Islet precursor cell (in vitro differentiated cells): ENCODE data around the gene LMAN2L.

ENCODE experiments used
- DNase-seq: peaks from one replicate; pipeline ENCODE4 v3.0.0-alpha.2; 2018

The LMAN2L gene

DNA sequence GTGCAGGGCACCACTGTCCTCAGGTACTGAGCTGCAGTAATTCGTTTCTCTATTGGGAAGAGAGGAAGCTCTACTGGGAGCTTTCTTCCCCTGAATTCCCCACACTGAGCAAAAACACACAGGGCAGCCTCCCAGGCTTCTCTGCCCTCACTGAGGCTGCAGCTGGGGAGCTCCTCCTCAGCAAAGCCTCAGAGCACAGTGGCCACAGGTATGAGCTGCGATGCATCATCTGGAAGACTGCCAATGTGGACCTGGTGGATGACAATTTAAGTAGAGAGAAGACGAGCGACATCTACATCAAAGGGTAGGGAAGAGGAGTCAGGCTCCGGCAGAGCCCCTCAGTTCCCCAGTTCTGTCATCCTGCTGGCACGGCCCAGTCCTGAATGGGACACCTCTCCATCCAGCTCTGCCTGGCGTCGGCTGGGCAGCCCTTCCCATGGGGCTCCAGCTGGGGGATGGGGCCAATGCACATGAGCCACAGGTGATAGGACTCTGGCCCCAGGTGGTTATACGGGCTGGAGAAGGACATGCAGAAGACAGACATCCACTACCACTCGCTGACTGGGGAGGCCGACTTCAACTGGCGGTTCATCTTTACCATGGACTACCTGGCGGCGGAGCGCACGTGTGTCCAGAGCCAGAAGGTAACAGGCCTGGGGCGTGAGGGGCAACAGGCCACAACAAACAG lies 37.6 kb downstream of the LMAN2L start:
- no peak for DNase-seq

DNA sequence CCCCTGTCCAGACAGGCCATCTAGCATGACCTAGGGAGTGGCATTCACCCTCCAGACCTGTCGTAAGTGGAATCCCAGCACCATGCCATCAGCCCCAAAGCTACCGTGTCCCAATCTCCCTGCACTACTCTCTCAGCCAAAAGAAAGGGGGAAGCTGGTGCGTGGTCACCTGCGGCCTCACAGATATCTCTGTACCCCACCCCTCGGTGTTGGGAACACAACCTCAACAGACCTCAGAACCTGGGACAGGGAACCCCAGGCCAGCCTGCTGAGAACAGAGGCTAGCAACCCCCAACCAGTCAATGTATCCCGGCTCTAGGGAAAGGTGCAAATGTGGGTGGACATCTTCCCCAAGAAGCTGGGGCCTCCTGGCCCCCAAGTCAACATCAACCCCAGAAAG lies 38.2 kb downstream of the LMAN2L start:
- no peak for DNase-seq

DNA sequence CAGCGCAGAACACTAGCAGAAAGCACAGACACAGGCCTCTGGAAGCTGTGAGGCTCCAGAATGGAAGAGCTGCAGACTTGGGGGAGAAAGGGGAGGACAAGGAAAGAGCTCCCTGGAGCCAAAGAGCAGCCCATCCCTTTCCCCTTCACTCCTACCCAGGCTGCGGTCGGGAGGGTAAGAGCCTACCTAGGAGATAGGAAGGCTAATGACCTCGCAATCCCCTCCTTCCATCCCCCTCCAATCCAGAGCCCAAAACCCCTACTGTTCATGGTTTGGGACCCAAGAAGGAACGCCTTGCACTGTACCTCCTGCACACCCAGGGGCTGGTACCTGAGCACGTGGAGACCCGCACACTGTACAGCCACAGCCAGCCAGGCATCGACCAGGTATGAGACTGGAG lies 39.8 kb downstream of the LMAN2L start:
- no peak for DNase-seq

DNA sequence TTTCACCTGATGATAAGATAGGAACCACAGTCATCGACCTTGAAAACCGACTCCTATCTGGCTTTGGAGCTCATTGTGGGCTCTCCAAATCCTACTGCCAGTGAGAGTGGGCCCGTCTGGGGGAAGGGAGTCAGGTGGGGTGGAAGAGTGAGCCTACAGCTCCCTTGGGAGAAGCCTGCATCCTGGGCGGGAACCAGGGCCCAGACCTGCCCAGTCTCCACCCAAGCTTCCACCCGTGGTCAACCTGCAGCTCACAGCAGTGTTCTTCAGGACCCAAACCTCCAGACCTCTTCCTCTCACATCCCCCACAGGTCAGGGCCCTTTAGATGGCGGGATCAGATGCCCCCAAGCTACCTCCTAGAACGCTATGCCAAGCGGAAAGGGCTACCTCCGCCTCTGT lies 40.2 kb downstream of the LMAN2L start:
- DNase-seq = no peak

DNA sequence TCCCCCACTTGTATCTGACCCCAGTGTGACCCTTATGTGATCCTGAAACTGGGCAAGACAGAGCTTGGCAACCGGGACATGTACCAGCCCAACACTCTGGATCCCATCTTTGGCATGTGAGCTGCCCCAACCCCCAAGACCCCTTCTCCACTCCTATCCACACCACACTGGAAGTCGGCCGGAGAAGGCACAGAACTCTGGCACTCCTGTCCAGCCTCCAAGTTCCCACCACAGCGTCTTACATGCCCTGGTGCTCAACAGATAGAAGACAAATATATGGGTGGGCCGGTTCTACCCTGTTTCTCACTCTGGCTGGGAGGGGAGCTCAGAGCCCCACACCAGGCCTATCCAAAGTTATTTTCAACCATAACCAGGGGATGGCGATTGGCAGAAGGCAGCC lies 40.8 kb downstream of the LMAN2L start:
- DNase-seq = no peak

DNA sequence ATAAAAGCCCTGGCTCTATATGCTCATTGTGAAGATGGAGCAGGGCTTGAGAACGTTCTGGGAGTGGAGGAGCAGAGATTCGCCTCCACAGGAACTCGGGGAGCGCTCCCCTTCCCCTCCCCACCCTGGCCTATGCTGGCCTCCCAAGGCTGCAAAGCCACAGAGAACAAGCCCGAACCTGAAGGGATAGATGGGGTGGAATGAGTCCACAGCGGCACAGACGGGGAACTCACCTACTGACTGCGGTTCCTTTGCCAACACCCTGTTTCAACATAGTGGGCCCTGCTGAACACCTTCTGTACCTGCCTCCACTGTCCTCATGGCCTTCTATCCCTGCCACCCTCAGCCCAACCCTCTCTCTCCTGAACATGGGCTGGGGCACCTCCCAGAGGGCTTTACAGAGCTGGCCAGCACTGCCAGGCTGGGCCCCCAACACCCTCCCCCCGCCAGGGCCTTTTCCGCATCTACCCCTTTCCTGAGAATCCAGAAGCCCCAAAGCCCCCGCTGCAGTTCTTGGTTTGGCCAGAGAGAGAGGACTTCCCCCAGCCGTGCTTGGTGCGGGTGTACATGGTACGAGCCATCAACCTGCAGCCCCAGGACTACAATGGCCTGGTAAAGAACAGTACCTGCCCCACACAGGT lies 41.5 kb downstream of the LMAN2L start:
- DNase-seq = no peak

DNA sequence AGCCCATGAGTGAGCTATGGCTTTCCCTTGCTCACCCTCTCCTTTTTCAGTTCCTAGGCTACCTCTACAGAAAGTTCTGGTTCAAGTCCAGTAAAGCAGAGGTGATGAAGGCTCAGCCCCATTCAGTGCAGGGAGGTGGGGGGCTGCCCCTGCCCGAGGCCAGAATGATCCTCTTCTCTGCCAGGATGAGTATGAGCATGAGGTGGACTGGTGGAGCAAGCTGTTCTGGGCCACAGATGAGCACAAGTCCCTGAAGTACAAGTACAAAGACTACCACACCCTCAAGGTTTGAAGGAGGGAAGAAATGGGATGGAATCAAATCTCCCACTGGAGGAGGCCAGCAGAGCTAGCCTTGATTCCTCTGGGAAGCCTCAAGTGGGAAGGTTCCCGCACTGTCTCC lies 42.4 kb downstream of the LMAN2L start:
- DNase-seq = no peak

DNA sequence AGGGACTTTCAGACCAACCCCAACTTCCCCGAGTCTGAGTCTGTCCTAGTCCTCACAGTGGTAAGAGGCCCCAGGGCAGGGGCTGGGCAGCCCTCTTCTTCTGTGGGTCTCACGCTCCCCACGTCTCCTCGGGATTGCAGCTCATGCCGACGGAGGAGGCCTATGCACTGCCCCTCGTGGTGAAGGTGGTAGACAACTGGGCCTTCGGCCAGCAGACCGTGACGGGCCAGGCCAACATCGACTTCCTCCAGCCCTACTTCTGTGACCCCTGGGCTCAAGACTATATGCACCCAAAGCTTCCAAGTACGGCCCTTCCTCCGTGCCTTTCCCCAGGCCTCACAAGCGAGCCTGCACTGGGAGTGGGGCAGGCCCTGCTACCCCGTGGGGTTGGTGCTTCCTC lies 44.3 kb downstream of the LMAN2L start:
- DNase-seq = peak; percentile 50

DNA sequence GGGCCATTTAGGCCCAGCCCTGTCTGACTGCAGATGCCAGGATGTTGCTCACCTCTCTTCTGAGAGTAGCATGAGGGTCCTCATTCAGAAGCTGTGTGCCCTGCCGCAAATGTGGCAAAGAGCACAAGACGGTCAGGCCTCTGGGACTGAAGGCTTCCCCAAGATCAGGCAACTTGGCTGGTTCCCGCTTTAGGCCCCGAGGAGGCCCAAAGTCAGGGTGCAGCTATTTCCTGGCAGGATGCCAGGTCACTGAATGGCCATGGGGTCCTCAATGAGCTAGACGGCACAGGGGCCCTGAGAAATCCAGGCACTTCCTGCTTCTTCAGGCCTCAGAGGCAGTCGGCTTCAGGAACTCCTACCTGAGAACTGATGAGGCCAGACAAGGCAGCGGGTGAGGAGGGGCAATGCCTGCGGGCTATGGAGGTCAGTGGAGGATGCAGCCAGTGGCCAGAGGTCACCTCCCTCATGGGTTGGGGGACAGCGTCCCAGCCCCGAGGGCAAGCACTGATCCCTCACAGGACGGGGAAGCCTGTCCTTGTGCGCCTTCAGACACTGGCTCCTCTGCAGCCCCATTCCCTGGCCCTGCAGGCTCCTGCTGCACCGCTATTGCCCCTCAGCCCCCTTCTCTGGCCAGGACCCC lies 44.9 kb downstream of the LMAN2L start:
- DNase-seq = peak; percentile 52

DNA sequence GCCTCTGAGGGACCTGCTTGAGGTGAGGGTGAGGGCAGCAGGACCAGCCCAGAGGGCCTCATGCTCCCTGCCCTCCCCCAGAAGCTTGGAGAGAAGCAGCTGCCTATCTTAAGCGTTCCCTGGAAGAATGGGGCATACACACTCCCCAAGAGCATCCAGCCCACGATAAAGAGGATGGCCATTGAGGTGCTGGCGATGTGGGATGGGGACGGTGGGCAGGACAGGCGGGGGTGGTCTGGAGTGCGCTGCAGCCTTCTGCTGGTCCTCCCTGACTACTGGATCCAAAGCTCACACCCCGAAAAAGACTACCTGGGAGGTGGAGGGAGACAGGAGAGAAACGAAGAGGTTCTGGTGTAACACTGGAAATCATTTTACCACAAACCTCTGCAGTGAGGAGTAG lies 45.6 kb downstream of the LMAN2L start:
- DNase-seq = no peak

DNA sequence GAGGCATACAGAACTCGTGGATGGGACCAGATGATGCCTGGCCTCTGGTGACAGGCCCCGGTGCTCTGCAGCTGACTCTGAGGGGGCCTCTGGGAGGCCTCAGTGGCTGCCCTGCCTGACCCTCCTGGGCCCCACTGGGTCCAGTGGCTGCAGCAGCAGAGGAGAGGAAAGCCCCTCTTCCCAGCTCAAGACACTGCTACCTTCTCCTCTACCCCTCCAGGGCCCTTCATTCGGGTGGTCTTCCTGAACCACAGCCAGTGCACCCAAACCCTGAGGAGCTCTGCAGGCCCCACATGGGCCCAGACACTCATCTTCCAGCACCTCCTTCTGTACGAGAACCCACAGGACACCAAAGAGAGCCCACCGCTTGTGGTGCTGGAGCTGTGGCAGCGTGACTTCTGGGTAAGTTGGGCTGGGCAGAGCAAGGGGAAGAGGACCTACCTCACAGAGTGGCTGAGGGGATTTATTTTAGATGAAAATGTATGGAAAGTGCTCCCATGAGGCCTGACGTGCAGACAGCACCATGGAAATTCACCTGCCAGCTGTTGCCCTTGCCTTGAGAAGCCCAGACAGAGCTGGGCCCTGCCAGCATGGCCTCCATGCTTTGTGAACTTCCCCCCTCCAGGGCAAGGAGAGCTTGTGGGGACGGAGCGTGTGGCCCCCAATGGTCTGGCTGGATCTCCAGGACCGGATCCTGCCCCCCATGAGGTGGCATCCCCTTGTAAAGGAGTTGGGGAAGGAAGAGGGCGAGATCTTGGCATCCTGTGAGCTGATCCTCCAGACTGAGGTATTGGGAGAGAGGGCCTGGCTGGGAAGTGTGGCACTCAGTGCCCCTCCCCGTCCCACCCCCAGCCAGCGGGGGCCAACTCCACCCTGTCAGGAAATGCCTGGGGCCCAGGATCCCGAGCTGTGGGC lies 46.3 kb downstream of the LMAN2L start:
- peak; percentile 48 for DNase-seq

DNA sequence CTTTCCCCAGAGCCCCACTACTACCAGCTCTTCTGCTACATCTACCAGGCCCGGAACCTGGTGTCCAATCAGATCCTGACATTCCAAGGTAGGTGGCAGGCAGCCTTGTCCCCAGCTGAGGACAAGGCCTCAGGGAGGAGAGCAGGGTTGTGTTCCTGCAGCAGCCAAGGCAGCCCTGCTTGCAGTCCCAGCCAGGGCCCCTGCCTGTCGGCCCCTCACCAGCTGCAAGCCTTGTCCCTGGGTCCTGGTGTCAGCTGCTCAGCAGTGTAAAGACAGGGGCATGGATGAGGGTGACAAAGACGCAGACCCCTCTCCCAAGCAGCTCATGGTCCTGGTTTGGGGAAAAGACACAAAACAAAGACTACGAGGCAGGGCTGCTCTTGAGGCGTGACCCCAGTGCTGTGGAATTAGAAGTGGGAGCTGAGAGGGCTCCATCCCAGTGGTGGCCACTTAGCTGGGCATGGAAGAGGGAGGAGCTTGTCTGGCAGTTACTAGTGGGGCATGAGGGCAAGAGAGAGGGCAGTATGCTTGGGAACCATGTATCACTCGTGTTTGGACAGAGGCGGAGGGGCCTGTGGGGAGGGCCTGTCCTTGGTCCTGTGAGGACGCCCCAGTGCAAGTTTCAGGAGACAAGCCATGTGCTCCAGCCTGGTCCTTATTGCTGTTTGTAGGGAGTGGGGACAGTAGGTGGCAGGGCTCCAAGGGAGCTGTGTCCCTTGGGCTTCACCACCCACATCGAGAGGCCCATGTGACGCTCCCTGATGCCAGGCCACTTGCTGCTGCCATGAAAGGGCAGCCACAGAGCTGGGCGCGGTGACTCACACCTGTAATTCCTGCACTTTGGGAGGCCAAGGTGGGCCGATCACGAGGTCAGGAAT lies 47.5 kb downstream of the LMAN2L start:
- DNase-seq = peak; percentile 50

DNA sequence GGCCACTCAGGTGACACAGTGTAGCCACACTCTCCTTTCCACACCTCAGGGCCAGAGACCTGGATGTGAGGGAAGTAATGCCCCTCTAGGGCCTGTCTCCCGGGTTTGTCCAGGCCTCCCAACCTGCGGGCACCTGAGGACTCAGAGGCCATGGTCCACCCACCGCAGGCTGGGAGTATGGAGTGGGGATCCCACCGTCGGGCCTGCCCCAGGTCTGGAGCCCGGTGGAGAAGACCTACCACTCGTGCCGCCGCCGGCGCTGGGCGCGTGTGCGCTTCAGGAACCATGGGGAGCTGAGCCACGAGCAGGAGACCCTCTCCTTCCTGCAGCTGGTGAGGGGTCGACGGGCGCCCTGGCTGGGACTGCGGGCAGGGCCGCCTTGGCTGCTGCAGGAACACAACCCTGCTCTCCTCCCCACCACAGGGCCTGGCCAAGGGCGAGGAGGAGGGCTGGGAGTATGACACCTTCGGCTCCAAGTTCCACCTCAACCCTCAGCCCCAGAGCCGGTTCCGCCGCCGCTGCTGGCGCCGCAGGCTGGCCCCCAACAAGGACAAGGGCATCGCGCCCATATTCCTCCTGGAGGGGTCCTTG lies 48.7 kb downstream of the LMAN2L start:
- DNase-seq = no peak

DNA sequence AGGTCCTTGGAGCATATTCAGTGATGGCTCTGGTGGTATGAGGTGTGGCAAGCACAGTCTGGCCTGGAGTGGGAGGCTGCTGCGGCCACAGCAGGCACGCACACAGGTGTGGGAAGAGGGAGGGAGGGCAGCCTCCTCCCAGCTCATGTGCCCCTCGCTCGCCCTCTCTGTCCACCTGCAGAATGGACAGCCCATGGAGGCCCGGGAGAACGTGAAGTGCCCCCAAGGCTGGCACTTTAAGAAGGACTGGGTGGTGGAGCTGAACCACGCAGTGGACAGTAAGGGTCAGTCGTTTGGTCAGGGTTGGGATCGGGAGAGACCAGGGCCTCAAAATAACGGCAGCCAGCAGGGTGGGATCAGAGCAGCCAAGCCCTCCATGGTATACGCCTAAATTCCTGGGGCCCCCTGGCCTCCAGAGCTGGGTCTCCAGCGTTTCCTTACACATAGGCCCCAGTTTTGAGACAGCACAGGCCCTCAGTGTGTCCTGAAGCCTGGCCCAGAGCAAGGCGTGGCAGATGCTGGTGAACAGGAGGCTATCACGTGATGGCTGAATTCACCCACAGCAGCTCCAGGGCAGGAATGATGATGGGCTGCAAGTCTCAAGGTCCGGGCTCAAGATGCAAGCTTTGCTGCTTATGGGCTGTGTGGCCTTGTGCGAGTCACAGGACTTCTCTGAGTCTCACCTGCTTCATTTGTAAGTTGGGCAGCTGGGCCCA lies 49.4 kb downstream of the LMAN2L start:
- peak; percentile 52 for DNase-seq

DNA sequence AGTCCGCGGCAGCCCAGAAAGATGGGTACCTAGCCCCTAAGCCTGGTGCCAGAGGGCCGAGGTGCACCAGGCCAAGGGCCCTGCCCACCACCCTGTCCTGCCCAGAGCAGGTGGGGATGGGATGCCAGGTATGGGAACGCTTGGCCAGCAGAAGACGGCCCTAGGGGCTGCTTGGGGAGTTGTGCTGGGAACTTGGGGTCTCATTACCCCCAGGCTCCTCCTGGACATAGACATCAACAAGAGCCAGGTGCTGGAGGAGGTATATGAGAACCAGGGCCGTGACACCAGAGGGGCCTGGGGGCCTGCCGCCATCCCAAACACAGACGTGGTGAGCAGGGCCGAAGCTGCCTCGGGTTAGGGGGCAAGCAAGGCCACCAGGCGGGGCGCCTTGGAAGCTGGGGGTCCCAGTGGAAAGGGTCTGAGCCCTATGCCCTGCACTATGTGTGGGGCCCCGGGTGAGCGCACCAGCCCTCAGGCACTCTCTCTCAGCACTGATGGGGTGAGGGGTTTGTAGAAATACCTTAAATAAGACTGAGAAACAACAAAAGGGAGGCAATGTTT lies 50.4 kb downstream of the LMAN2L start:
- DNase-seq = no peak

DNA sequence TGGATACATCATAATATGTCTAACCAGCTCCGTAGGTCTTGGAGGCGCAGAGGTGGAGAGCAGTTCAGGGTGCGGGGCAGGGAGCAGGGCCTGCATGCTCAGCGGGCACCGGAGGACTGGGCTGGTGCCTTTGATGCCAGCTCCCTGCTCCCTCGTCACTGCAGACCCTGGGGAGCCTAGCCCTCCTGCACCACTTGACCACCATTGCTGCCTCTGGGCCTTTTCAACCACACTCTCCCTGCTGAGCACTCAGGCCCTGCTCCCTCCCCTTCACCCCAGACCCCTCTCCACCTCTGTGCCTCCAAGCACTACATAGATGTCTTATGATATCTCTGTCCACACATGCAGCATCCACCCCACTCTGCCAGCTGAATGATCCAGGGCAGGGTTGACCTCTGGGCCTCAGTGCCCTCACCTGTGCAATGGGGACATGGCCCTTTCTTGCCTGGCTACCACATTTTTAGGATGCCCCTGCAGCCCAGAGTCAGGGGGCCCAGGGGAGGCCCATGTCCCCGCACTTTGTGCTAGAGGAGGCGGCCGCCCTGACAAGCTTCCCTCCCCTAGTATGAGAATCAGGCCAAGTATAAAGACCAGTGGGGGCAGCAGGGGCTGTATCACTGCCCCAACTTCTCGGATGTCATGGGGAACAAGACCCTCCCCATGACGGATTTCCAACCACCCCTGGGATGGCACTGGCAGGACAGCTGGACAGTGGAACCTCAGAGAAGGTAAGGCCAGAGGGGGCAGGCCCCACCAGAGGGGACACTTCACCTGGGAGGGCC lies 51.0 kb downstream of the LMAN2L start:
- DNase-seq = no peak

DNA sequence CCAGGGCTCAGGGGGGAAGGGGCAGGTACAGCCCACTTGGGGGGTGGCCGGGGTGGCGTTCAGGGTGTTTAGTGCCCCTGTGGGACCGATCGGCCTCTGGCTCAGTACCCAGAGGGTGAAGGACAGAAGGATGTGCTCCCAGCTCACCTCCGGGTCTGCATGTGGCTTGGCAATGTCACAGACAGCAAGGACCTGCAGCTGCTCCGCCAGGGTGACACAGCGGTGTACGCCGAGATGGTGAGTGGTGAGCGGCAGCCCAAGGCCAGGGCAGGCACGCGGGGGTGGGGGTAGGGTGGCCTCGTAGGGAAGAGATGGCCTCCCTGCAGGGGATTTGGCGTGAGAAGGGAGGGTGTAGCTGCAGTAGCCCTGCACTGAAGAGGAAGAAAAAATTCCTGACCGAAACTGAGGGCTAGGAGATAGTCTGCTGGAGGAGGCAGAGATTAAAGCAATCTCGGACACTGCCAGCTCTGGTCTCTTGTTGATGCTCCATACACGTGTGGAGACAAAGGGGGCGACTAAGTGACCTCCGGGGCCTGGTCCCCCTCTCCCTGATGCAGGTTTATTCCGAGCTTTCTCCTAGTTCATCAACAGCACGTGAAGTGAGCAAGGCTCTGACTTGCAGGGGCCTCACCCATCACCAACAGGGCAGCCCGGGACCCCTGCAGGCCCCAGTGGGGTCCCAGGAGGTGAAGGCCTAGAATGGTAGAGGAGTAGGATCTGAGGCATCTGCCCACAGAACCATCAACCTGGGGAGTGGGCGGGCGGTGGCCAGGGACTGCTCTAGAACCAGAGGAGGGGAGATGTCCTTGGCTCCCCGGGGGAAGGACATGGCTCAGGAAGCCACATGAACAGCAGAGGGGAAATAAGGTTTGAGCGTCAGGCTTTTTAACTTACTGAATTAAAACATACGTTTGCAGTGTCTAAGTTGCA lies 51.9 kb downstream of the LMAN2L start:
- DNase-seq = no peak

DNA sequence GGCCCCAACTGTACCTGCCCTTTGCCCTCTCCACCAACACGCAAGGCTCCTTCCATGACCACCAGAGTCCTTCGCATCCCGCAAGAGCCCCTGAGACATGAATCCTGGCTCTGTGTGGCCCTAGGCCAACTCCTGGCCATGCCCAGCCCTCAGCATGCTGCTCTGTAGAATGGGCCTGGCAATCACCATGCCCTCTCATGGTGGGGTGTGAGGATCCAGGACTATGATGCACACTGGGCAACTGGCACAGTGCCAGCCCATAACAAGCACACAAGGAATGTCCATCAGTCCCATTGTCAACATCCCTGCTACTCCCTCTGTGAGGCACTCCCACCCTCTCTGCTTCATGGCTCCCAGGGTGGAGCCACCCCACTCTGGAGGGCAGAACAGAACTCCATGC lies 52.6 kb downstream of the LMAN2L start:
- DNase-seq = peak; percentile 38
